Astrocyte of the spinal cord (primary cell): ENCODE measurements around the gene PRCP.
A peak's percentile ranks its signal among the peaks of the same experiment; 100 is the strongest.

Experiments used
- DNase-seq: peaks from one replicate; pipeline ENCODE4 v3.0.0; 2011; ENCODE audit warnings: low read depth, low spot score
- H3K4me3 ChIP-seq: 2 replicates; pipeline ENCODE4 v1.5.1; 2011; ENCODE audit warnings: low read depth, mild to moderate bottlenecking, low read length, moderate library complexity
- in situ Hi-C: cut with HindIII; loops from 2 replicates; pipeline ENCODE4 v1.10.0; 2017; ENCODE audit warnings: low sequenced_read_pairs
- TF ChIP-seq, protein P1 (sequence below): IDR thresholded peaks from 2 replicates; pipeline ENCODE4 v1.5.1; 2012; ENCODE audit warnings: low read depth, mild to moderate bottlenecking, low read length, inconsistent platforms

The PRCP gene

DNA sequence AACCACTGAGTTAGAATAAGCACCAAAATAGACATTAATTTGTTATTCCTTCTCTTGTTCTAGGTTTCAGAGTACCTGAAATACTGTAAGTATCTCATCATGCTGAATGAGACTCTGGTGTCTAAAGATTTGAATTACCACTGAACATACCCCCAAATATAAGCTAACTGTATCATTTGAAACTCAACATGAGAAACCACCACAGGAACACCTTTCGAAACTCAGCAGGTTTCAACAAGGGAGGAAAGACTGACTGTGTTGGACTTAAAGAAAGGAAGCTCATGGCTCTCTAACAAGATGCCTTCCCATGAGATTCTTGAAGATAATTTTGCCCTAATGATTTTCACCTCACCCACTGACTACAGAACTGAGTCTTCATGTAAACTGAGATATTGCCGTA is 37.0 kb downstream of the PRCP start:
- DNase-seq = no peak
- in situ Hi-C loops = no loop called here
- no peak overlapping the region for H3K4me3 ChIP-seq
- TF ChIP-seq, protein P1, sequence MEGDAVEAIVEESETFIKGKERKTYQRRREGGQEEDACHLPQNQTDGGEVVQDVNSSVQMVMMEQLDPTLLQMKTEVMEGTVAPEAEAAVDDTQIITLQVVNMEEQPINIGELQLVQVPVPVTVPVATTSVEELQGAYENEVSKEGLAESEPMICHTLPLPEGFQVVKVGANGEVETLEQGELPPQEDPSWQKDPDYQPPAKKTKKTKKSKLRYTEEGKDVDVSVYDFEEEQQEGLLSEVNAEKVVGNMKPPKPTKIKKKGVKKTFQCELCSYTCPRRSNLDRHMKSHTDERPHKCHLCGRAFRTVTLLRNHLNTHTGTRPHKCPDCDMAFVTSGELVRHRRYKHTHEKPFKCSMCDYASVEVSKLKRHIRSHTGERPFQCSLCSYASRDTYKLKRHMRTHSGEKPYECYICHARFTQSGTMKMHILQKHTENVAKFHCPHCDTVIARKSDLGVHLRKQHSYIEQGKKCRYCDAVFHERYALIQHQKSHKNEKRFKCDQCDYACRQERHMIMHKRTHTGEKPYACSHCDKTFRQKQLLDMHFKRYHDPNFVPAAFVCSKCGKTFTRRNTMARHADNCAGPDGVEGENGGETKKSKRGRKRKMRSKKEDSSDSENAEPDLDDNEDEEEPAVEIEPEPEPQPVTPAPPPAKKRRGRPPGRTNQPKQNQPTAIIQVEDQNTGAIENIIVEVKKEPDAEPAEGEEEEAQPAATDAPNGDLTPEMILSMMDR = no peak

DNA sequence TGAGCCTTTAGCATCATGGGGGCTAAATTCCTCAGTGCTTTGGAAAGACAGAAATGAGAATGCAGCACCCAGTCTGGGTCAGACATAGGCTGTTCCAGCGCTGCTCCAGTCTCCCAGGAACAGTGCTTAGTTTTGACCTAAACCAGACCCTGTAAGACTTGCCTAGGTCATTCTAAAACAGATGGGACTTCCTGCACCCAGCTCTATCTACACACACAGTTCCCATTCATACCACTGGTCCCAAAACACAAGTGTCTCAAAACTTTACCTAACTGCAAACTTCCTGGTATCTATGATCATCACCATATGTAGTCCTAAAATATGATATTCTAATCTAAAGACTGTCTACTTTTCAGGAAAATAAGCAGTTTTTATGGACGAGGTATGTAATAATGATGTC is 37.9 kb downstream of the PRCP start:
- in situ Hi-C loops = no loop called here

DNA sequence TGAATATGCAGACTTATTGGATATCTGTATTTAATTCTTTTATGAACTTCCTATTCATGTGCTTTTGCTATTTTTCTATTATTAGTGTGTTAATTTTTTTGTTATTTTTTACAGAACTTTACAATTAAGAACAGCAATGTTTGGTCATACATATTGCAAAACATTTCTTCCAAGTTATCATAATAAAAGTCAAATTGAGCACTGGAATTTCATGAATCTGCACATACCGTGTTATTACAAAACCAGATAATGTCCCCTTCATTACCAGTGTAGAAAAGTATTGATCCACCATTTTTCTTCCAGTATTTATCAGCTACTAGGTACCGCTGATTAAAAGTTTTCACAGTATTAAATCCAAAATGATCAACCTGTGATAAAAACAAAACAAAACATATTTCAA is 40.5 kb downstream of the PRCP start:
- in situ Hi-C loops = no loop called here
- TF ChIP-seq, protein P1 = no peak
- DNase-seq = no peak
- no peak overlapping the region for H3K4me3 ChIP-seq

More for the DNA sequence above, 37.9 kb downstream of the PRCP start:
- TF ChIP-seq, protein P1 = no peak
- DNase-seq = no peak
- H3K4me3 ChIP-seq = no peak overlapping the region

DNA sequence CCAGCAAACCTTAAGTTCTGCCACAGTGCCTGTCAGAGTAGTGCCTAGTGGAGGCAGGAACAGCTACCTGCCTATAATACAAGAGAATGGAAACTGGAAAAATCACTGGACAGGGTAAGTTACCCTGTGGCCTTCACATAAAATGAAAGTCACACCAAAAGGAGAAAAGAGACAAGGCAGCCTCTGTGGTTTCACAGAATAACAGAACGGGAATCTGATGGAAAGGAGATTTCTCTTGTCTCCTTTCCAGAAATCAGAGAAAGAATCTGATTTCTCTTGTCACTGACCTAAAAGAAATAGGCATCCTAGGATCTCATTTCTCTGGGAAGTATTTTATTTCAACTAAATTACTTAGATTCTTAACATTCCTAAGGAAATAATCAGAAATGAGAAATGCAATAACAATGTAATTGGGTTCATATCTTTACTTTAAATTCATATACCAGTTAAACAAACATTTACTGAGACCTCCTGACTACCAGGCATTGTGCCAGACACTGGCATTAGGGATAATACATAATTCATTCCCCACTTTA is 41.6 kb downstream of the PRCP start:
- no peak overlapping the region for H3K4me3 ChIP-seq
- DNase-seq = peak; percentile 59
- in situ Hi-C loops = no loop called here
- TF ChIP-seq, protein P1 = no peak

DNA sequence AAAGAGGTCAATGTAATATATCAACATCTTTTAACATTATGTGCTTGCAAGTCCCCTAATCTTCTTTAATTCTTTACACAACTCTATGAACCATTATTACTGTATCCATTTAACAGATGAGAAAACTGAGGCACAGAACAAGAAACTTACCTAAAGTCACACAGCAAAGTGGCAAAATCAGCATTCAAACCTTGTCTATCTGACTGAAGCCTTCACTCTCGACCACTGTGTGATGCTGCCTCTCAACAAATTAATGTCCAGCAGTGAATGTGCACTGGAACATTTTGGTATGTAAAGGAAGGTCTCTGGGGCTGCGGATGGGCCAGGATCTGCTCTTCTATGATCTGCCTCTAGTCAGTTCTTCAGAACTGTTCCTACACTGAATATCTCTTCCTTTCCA is 42.1 kb downstream of the PRCP start:
- TF ChIP-seq, protein P1 = no peak
- in situ Hi-C loops = no loop called here
- no peak for DNase-seq
- H3K4me3 ChIP-seq = no peak overlapping the region

DNA sequence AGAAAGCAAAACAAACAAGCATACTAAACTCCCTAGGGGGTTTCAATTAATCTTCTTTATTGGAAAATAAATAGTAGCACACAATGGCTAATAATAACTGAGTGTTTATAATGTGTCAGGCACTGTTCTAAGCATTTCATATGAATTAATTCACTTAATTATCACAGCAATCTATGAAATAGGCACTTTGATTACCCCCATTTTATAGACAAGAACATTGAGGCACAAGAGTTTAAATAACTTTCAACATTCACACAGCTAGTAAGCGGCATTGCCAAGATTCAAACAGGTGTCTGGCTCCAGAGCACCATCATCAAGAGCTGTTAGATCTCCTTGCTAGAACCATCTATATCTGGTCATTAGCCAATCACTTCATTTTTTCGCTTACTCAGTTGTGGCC is 43.1 kb downstream of the PRCP start:
- in situ Hi-C loops = no loop called here
- no peak overlapping the region for H3K4me3 ChIP-seq

More for the DNA sequence above, 43.1 kb downstream of the PRCP start:
- no peak for DNase-seq
- TF ChIP-seq, protein P1 = no peak
